IMR-90 (cell line): ENCODE data around the gene SURF2. TPM values are rescaled to one million over a fixed set of nuclear protein-coding genes. Genes with fewer than 3 reads are reported as not detected.

Source experiments
- ATAC-seq: fragments of 200-7000 bp; cut with Tn5 transposase; 2 replicates; pipeline ENCODE4 v1.9.1; 2020; ENCODE audit warnings: low read depth, mild to moderate bottlenecking, moderate library complexity
- BruUV-seq: library from RNA; stranded (reverse); fragments of 400-500 nt; replicated peaks from 2 replicates; lab custom pipeline; 2021; lab: Mats Ljungman, UMichigan
- CTCF ChIA-PET: fragments of 300-600 bp; formaldehyde crosslinking; extraction: SDS; loops from one replicate; lab custom pipeline; 2021; ENCODE audit warnings: antibody characterized with exemption; lab: Yijun Ruan, JAX
- POLR2A ChIA-PET: fragments of 300-600 bp; sonication (Branson Sonifier 250); formaldehyde crosslinking; loops from one replicate; lab custom pipeline; 2022; ENCODE audit warnings: antibody characterized with exemption; ENCODE audit not compliant: unreplicated experiment; lab: Charles Lee
- DNase-seq: peaks from one replicate; pipeline ENCODE4 v3.0.0; 2013
- H2AFZ ChIP-seq: replicated peaks from 2 replicates; pipeline ENCODE3; 2013; ENCODE audit warnings: low read length, mild to moderate bottlenecking; ENCODE audit not compliant: poor library complexity
- H2AK5ac ChIP-seq: 2 replicates; pipeline ENCODE4 v1.6.1; 2013; ENCODE audit warnings: low read depth, low read length, inconsistent platforms
- H2AK9ac ChIP-seq: replicated peaks from 2 replicates; pipeline ENCODE3; 2013; ENCODE audit warnings: mild to moderate bottlenecking, low read depth, low read length, moderate library complexity; ENCODE audit not compliant: poor library complexity
- H2BK120ac ChIP-seq: 2 replicates; pipeline ENCODE4 v1.6.1; 2013; ENCODE audit warnings: low read depth, low read length, inconsistent platforms
- H2BK15ac ChIP-seq: 3 replicates; pipeline ENCODE4 v1.6.1; 2013; ENCODE audit warnings: low read depth, low read length, inconsistent platforms
- H2BK20ac ChIP-seq: 2 replicates; pipeline ENCODE4 v1.6.1; 2013; ENCODE audit warnings: low read depth, mild to moderate bottlenecking, inconsistent platforms, low read length, moderate library complexity
- H2BK5ac ChIP-seq: 2 replicates; pipeline ENCODE4 v1.6.1; 2013; ENCODE audit warnings: mild to moderate bottlenecking, low read depth, low read length, inconsistent platforms; ENCODE audit not compliant: poor library complexity, severe bottlenecking
- H3K14ac ChIP-seq: replicated peaks from 2 replicates; pipeline ENCODE4 v1.6.1; 2013; ENCODE audit warnings: low read depth, low read length, inconsistent platforms
- H3K18ac ChIP-seq: 2 replicates; pipeline ENCODE4 v1.6.1; 2013; ENCODE audit warnings: low read depth, low read length, control low read depth
- H3K23ac ChIP-seq: 2 replicates; pipeline ENCODE4 v1.6.1; 2013; ENCODE audit warnings: low read depth, low read length, inconsistent platforms
- H3K27ac ChIP-seq: 2 replicates; pipeline ENCODE4 v1.5.1; 2013; ENCODE audit warnings: mild to moderate bottlenecking, control low read depth, low read length; ENCODE audit not compliant: insufficient read depth
- H3K27me3 ChIP-seq: 2 replicates; pipeline ENCODE4 v1.6.1; 2013; ENCODE audit warnings: low read length; ENCODE audit not compliant: control insufficient read depth, insufficient read depth
- H3K36me3 ChIP-seq: 2 replicates; pipeline ENCODE4 v1.6.1; 2013; ENCODE audit warnings: low read length, mixed read lengths; ENCODE audit not compliant: control insufficient read depth, insufficient read depth
- H3K4ac ChIP-seq: 2 replicates; pipeline ENCODE4 v1.6.1; 2013; ENCODE audit warnings: low read depth, low read length, inconsistent platforms
- H3K4me1 ChIP-seq: 2 replicates; pipeline ENCODE4 v1.6.1; 2013; ENCODE audit warnings: low read length, mixed read lengths; ENCODE audit not compliant: control insufficient read depth, insufficient read depth
- H3K4me2 ChIP-seq: 2 replicates; pipeline ENCODE4 v1.6.1; 2013; ENCODE audit warnings: low read depth, mild to moderate bottlenecking, control low read depth, low read length, moderate library complexity
- H3K4me3 ChIP-seq: 2 replicates; pipeline ENCODE4 v1.5.1; 2013; ENCODE audit warnings: low read depth, mild to moderate bottlenecking, control low read depth, low read length, moderate library complexity; ENCODE audit not compliant: insufficient read depth
- H3K56ac ChIP-seq: 2 replicates; pipeline ENCODE4 v1.6.1; 2013; ENCODE audit warnings: low read length, inconsistent platforms; ENCODE audit not compliant: insufficient read depth; ENCODE audit errors: extremely low read depth
- H3K79me1 ChIP-seq, 2 experiments: 2 replicates each; pipeline ENCODE4 v1.6.1; 2013; ENCODE audit warnings: low read length in 2 of 2, inconsistent platforms in 1 of 2, low read depth in 1 of 2
- H3K9ac ChIP-seq: 2 replicates; pipeline ENCODE4 v1.6.1; 2013; ENCODE audit warnings: low read depth, low read length, control low read depth
- H3K9me1 ChIP-seq: 2 replicates; pipeline ENCODE4 v1.6.1; 2013; ENCODE audit warnings: low read length, inconsistent platforms; ENCODE audit not compliant: insufficient read depth
- H3K9me3 ChIP-seq: 2 replicates; pipeline ENCODE4 v1.6.1; 2013; ENCODE audit warnings: low read length; ENCODE audit not compliant: control insufficient read depth, insufficient read depth
- H4K20me1 ChIP-seq: 2 replicates; pipeline ENCODE4 v1.6.1; 2013; ENCODE audit warnings: low read length, inconsistent platforms; ENCODE audit not compliant: insufficient read depth
- H4K5ac ChIP-seq: 2 replicates; pipeline ENCODE4 v1.6.1; 2013; ENCODE audit warnings: mild to moderate bottlenecking, low read depth, low read length, control low read depth
- H4K8ac ChIP-seq, 2 experiments: 2 replicates each; pipeline ENCODE4 v1.6.1; 2013; ENCODE audit warnings: low read depth in 2 of 2, low read length in 2 of 2, control low read depth in 1 of 2, inconsistent platforms in 1 of 2
- H4K91ac ChIP-seq: 2 replicates; pipeline ENCODE4 v1.6.1; 2013; ENCODE audit warnings: low read depth, low read length, inconsistent platforms; ENCODE audit not compliant: insufficient read depth
- BHLHE40 ChIP-seq: fragments of 150-350 bp; IDR thresholded peaks from 2 replicates; pipeline ENCODE4 v1.6.1; 2016; ENCODE audit warnings: mild to moderate bottlenecking, low read depth, low read length
- CEBPB ChIP-seq: IDR thresholded peaks from 2 replicates; pipeline ENCODE4 v1.6.1; 2012; ENCODE audit warnings: low read depth, low read length, improper control_type of control experiment
- CHD1 ChIP-seq: IDR thresholded peaks from 2 replicates; pipeline ENCODE4 v1.6.1; 2012; ENCODE audit warnings: low read depth, low read length, improper control_type of control experiment
- FOS ChIP-seq: fragments of 150-350 bp; IDR thresholded peaks from 2 replicates; pipeline ENCODE4 v1.6.1; 2016; ENCODE audit warnings: low read depth, low read length
- MAFK ChIP-seq: IDR thresholded peaks from 2 replicates; pipeline ENCODE4 v1.6.1; 2012; ENCODE audit warnings: low read depth, low read length, improper control_type of control experiment
- MAZ ChIP-seq: IDR thresholded peaks from 2 replicates; pipeline ENCODE4 v1.6.1; 2012; ENCODE audit warnings: low read depth, mild to moderate bottlenecking, low read length, improper control_type of control experiment, moderate library complexity, borderline replicate concordance
- MXI1 ChIP-seq: IDR thresholded peaks from 2 replicates; pipeline ENCODE4 v1.6.1; 2012; ENCODE audit warnings: low read depth, mild to moderate bottlenecking, low read length, moderate library complexity, borderline replicate concordance
- NFE2L2 ChIP-seq: fragments of 150-350 bp; IDR thresholded peaks from 2 replicates; pipeline ENCODE4 v1.6.1; 2016; ENCODE audit warnings: low read depth, mild to moderate bottlenecking, low read length
- POLR2A ChIP-seq: IDR thresholded peaks from 2 replicates; pipeline ENCODE4 v1.6.1; 2012; ENCODE audit warnings: mild to moderate bottlenecking, low read depth, low read length
- RAD21 ChIP-seq: IDR thresholded peaks from 2 replicates; pipeline ENCODE4 v1.6.1; 2012; ENCODE audit warnings: low read length, improper control_type of control experiment
- RCOR1 ChIP-seq: IDR thresholded peaks from 2 replicates; pipeline ENCODE4 v1.6.1; 2012; ENCODE audit warnings: mild to moderate bottlenecking, low read length, improper control_type of control experiment; ENCODE audit not compliant: insufficient replicate concordance
- RFX5 ChIP-seq: IDR thresholded peaks from 2 replicates; pipeline ENCODE4 v1.8.0; 2012; ENCODE audit warnings: low read depth, mild to moderate bottlenecking, low read length, moderate library complexity
- SMC3 ChIP-seq: fragments of 150-350 bp; IDR thresholded peaks from 2 replicates; pipeline ENCODE4 v1.6.1; 2016; ENCODE audit warnings: low read depth, mild to moderate bottlenecking, antibody characterized with exemption, low read length, moderate library complexity
- WGBS, 2 experiments: methylation state at CpG; one replicate each; pipeline versions ENCODE4 v1.1.5 to v1.1.7; 2013; ENCODE audit warnings: missing lambda C conversion rate in 2 of 2; ENCODE audit not compliant: insufficient read length in 1 of 2; ENCODE audit errors: extremely low coverage in 2 of 2; 5-methylcytosine and 5-hydroxymethylcytosine counted together
- dilution Hi-C: fragments of 300-500 bp; cut with HindIII; formaldehyde crosslinking; loops from one replicate; pipeline ENCODE4 v1.14.3; 2018; ENCODE audit warnings: low sequenced_read_pairs; ENCODE audit not compliant: unreplicated experiment
- in situ Hi-C: fragments of 300-500 bp; cut with MboI; formaldehyde crosslinking; loops from 3 replicates; pipeline ENCODE4 v1.14.3; 2019; ENCODE audit warnings: low sequenced_read_pairs, inconsistent platforms, mixed read lengths
- intact Hi-C: fragments of 100-400 bp; cut with micrococcal nuclease; formaldehyde crosslinking; loops from 2 replicates; pipeline ENCODE4 v1.10.0; 2022
- polyA plus RNA-seq, 3 experiments: library from polyadenylated mRNA; depleted of rRNA; stranded (reverse); fragments of >200 nt; gene quantifications; 2 replicates each; pipeline ENCODE4 v1.2.3, GENCODE V29; 2012; ENCODE audit warnings: low replicate concordance in 1 of 3
- total RNA-seq: library from RNA; depleted of rRNA; stranded (reverse); fragments of >200 nt; gene quantifications from 2 replicates; pipeline ENCODE4 v1.2.3, GENCODE V29; 2012
- TF ChIP-seq, protein P1 (sequence below): fragments of 150-350 bp; IDR thresholded peaks from 2 replicates; pipeline ENCODE4 v1.6.1; 2016; ENCODE audit warnings: low read depth, mild to moderate bottlenecking, low read length, moderate library complexity, borderline replicate concordance
- TF ChIP-seq, protein P2 (sequence below): fragments of 150-350 bp; IDR thresholded peaks from 2 replicates; pipeline ENCODE4 v1.6.1; 2017; ENCODE audit warnings: mild to moderate bottlenecking, antibody characterized with exemption, low read length, low read depth
- TF ChIP-seq, protein P3 (sequence below): conservative IDR thresholded peaks from 2 replicates; pipeline ENCODE4 v1.5.1; 2012; ENCODE audit warnings: mild to moderate bottlenecking, low read depth, low read length, improper control_type of control experiment

SURF2 gene
- total and polyA plus RNA-seq, 2 of the 4 experiments (the other 2 are of a cell fraction), result 9.9 to 16.3 TPM

DNA sequence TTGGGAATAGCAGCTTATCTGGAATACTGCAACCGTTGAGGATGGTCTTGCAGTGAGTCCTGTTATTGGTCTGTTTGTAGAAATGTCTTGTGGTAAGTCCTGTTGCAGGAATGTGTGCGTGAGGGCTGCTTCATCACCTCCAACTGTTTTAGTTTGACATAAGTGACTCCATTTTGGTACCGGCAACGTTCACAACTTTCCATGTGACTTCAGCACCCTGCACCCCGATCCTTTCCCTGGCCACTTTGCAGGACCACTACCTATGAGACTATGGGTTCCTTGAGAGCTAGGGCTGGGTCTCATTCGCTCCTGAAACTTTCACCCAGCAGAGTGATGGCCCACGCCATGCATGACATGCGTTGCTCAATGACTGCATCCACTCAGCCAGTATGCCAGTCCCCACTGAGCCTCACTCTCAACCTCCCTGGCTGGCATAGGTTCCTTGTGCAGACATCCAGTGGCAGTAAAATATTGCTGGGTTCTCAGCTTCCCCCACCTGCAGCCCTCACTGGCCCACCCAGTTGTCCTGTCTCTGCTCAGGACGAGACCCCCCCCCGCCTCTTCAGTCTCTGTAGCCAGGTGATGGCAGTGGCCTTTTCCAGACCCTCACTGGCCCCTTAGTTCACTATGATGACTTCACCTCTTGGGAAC is 28.4 kb upstream of the SURF2 start:
- BruUV-seq, result no TSS peak
- H3K4me2 ChIP-seq, result no peak overlapping the region
- dilution Hi-C loops, result no loop called here
- DNase-seq (no peak), ATAC-seq (no peak)
- no peak overlapping the region for H2AK5ac ChIP-seq
- no peak overlapping the region for H3K4ac ChIP-seq
- no peak overlapping the region for H3K56ac ChIP-seq
- H2BK20ac ChIP-seq, result no peak overlapping the region
- no peak overlapping the region for H3K4me3 ChIP-seq
- in situ Hi-C loops, result no loop called here
- H4K91ac ChIP-seq, result no peak overlapping the region
- ChIA-PET POLR2A (no interaction called here), CTCF (no interaction called here)
- peaks cover 22% of the 10 kb centered on the region for H3K36me3 ChIP-seq
- no peak overlapping the region for H2BK5ac ChIP-seq
- H3K23ac ChIP-seq, result no peak overlapping the region
- no peak overlapping the region for H3K18ac ChIP-seq
- intact Hi-C loops, result no loop called here
- no peak overlapping the region for H4K8ac ChIP-seq
- no peak overlapping the region for H2AK9ac ChIP-seq
- no peaks in the 10 kb centered on the region for H3K9me3 ChIP-seq
- 81% methylated on average over 3 of the region's 10 CpGs; no CpG with 5 or more reads in 1 of the 2 experiments for WGBS, 2 experiments
- H3K9me1 ChIP-seq, result no peaks in the 10 kb centered on the region
- no peaks in the 10 kb centered on the region; the same call in 1 of the 2 replicates for H4K20me1 ChIP-seq
- H2BK120ac ChIP-seq, result no peak overlapping the region
- H2AFZ ChIP-seq, result no peak overlapping the region
- no peak overlapping the region for H3K9ac ChIP-seq
- no peak overlapping the region for H2BK15ac ChIP-seq
- H3K79me1 ChIP-seq, result peaks cover 1 to 2% of the 10 kb centered on the region in 2 experiments; a peak in 1 of 4 replicates
- H4K5ac ChIP-seq, result no peak overlapping the region
- no peak overlapping the region for H3K27ac ChIP-seq
- no peak overlapping the region for H3K14ac ChIP-seq
- peaks cover 6% of the 10 kb centered on the region; the same call in 1 of the 2 replicates for H3K27me3 ChIP-seq
- no peak for TF ChIP-seq SMC3
- TF ChIP-seq MAFK, result no peak
- TF ChIP-seq CHD1, result no peak
- TF ChIP-seq RAD21, result no peak
- TF ChIP-seq, protein P1, sequence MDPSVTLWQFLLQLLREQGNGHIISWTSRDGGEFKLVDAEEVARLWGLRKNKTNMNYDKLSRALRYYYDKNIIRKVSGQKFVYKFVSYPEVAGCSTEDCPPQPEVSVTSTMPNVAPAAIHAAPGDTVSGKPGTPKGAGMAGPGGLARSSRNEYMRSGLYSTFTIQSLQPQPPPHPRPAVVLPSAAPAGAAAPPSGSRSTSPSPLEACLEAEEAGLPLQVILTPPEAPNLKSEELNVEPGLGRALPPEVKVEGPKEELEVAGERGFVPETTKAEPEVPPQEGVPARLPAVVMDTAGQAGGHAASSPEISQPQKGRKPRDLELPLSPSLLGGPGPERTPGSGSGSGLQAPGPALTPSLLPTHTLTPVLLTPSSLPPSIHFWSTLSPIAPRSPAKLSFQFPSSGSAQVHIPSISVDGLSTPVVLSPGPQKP, result no peak
- TF ChIP-seq, protein P2, sequence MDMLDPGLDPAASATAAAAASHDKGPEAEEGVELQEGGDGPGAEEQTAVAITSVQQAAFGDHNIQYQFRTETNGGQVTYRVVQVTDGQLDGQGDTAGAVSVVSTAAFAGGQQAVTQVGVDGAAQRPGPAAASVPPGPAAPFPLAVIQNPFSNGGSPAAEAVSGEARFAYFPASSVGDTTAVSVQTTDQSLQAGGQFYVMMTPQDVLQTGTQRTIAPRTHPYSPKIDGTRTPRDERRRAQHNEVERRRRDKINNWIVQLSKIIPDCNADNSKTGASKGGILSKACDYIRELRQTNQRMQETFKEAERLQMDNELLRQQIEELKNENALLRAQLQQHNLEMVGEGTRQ, result no peak
- TF ChIP-seq, protein P3, sequence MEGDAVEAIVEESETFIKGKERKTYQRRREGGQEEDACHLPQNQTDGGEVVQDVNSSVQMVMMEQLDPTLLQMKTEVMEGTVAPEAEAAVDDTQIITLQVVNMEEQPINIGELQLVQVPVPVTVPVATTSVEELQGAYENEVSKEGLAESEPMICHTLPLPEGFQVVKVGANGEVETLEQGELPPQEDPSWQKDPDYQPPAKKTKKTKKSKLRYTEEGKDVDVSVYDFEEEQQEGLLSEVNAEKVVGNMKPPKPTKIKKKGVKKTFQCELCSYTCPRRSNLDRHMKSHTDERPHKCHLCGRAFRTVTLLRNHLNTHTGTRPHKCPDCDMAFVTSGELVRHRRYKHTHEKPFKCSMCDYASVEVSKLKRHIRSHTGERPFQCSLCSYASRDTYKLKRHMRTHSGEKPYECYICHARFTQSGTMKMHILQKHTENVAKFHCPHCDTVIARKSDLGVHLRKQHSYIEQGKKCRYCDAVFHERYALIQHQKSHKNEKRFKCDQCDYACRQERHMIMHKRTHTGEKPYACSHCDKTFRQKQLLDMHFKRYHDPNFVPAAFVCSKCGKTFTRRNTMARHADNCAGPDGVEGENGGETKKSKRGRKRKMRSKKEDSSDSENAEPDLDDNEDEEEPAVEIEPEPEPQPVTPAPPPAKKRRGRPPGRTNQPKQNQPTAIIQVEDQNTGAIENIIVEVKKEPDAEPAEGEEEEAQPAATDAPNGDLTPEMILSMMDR, result no peak
- no peak for TF ChIP-seq CEBPB
- no peak for TF ChIP-seq BHLHE40
- no peak for TF ChIP-seq POLR2A
- TF ChIP-seq NFE2L2, result no peak
- no peak for TF ChIP-seq RFX5
- no peak for TF ChIP-seq FOS
- TF ChIP-seq MXI1, result no peak
- TF ChIP-seq MAZ, result no peak
- TF ChIP-seq RCOR1, result no peak
- no peaks in the 10 kb centered on the region for H3K4me1 ChIP-seq
